GM08714 (cell line): Measurements from ENCODE around the gene SFR1.

Experiments used
- H3K4me3 ChIP-seq: fragments of 200-500 bp; sonication (Bioruptor generic); 2 replicates; pipeline ENCODE4 v1.5.1; 2014; ENCODE audit warnings: mild to moderate bottlenecking, low read length, inconsistent platforms
- ZNF274 ChIP-seq: IDR thresholded peaks from 2 replicates; pipeline ENCODE4 v1.6.1; 2012; ENCODE audit warnings: mild to moderate bottlenecking, low read depth, low read length

SFR1 gene

GRCh38 chr10:104121485-104122224 lies at the start of gene SFR1:
SFR1 (plus strand) TSS chr10:104122171; CDS start chr10:104122184, 13 bp downstream.
- peak within 1 kb of the TSS; percentile 84 for H3K4me3 ChIP-seq
- no peak for TF ChIP-seq ZNF274

GRCh38 chr10:104072786-104073185 lies 49.2 kb upstream of the SFR1 start:
- no peak for TF ChIP-seq ZNF274
- no peak overlapping the region for H3K4me3 ChIP-seq

- TF ChIP-seq ZNF274: no peak
- no peak overlapping the region for H3K4me3 ChIP-seq
Observed at GRCh38 chr10:104074505-104074904, 47.5 kb upstream of the SFR1 start.

- TF ChIP-seq ZNF274: no peak
- H3K4me3 ChIP-seq: no peak overlapping the region
Observed at GRCh38 chr10:104076743-104077160, 45.2 kb upstream of the SFR1 start.

- H3K4me3 ChIP-seq: no peak overlapping the region
- no peak for TF ChIP-seq ZNF274
Observed at GRCh38 chr10:104077247-104077646, 44.7 kb upstream of the SFR1 start.

- no peak overlapping the region for H3K4me3 ChIP-seq
- TF ChIP-seq ZNF274: no peak
Observed at GRCh38 chr10:104077663-104078151, 44.3 kb upstream of the SFR1 start.

GRCh38 chr10:104080762-104081161 lies 41.2 kb upstream of the SFR1 start:
- H3K4me3 ChIP-seq: no peak overlapping the region

GRCh38 chr10:104081998-104082397 lies 40.0 kb upstream of the SFR1 start:
- no peak overlapping the region for H3K4me3 ChIP-seq
- no peak for TF ChIP-seq ZNF274

More at GRCh38 chr10:104080762-104081161, 41.2 kb upstream of the SFR1 start:
- TF ChIP-seq ZNF274: no peak

- H3K4me3 ChIP-seq: no peak overlapping the region
- TF ChIP-seq ZNF274: no peak
Observed at GRCh38 chr10:104084482-104085142, 37.4 kb upstream of the SFR1 start.

GRCh38 chr10:104085801-104086400 lies 36.1 kb upstream of the SFR1 start, which contains the start of gene COL17A1:
COL17A1 (minus strand) TSS chr10:104085880; CDS start chr10:104080673, 5,207 bp downstream.
- no peak within 1 kb of the TSS for H3K4me3 ChIP-seq
- TF ChIP-seq ZNF274: no peak

- H3K4me3 ChIP-seq: no peak overlapping the region
- TF ChIP-seq ZNF274: no peak
Observed at GRCh38 chr10:104088239-104088638, 33.7 kb upstream of the SFR1 start.

GRCh38 chr10:104089621-104090020 lies 32.4 kb upstream of the SFR1 start:
- no peak for TF ChIP-seq ZNF274
- H3K4me3 ChIP-seq: no peak overlapping the region

GRCh38 chr10:104090611-104091010 lies 31.4 kb upstream of the SFR1 start:
- H3K4me3 ChIP-seq: no peak overlapping the region
- TF ChIP-seq ZNF274: no peak

- no peak for TF ChIP-seq ZNF274
- no peak overlapping the region for H3K4me3 ChIP-seq
Observed at GRCh38 chr10:104092749-104093148, 29.2 kb upstream of the SFR1 start.
